GM12874 (cell line): ENCODE data around the gene ZC3H4.

Experiments used
- TF ChIP-seq, protein P1 (sequence below): IDR thresholded peaks from 2 replicates; pipeline ENCODE4 v1.5.1; 2011; ENCODE audit warnings: low read depth, mild to moderate bottlenecking, control low read depth, low read length, moderate library complexity; ENCODE audit not compliant: insufficient read depth

ZC3H4 gene

DNA sequence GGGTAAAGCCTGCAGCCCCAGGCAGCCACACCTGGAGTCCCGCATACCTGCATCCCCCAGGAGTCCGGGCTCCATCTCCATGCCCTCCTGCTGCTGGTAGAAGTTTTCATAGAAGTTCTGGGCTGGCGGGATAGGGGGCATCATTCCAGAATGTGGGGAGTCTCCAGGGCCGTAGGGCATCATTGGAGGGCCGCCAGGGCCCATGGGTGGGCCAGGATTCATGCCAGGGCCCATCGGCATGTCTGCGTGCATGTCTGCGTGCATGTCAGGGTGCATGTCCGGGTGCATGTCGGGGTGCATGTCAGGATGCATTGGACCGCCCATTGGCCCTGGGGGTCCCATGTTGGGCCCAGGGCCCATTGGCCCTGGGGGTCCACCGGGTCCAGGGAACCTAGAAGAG is 41.8 kb downstream of the ZC3H4 start:
- TF ChIP-seq, protein P1, sequence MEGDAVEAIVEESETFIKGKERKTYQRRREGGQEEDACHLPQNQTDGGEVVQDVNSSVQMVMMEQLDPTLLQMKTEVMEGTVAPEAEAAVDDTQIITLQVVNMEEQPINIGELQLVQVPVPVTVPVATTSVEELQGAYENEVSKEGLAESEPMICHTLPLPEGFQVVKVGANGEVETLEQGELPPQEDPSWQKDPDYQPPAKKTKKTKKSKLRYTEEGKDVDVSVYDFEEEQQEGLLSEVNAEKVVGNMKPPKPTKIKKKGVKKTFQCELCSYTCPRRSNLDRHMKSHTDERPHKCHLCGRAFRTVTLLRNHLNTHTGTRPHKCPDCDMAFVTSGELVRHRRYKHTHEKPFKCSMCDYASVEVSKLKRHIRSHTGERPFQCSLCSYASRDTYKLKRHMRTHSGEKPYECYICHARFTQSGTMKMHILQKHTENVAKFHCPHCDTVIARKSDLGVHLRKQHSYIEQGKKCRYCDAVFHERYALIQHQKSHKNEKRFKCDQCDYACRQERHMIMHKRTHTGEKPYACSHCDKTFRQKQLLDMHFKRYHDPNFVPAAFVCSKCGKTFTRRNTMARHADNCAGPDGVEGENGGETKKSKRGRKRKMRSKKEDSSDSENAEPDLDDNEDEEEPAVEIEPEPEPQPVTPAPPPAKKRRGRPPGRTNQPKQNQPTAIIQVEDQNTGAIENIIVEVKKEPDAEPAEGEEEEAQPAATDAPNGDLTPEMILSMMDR, result no peak

DNA sequence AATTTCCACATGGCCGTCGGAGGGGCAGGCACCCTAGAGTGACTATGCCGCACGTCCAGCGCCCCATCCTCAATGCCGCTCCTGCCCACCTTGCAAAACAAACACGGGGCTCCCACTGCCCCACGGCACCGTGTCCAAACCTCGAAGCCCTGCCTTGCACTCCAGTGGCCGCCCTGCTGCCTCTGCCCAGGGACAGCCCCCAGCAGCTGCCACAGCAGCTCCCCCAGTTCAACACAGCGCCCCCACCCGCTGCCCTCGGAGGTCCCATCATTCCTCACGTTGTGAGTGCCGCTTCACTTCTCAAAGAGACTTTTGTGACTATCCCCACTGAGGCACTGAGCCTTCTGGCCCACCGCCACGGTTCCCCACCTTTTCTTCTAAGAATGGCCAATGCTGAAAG is 42.8 kb downstream of the ZC3H4 start:
- TF ChIP-seq, protein P1, result no peak

DNA sequence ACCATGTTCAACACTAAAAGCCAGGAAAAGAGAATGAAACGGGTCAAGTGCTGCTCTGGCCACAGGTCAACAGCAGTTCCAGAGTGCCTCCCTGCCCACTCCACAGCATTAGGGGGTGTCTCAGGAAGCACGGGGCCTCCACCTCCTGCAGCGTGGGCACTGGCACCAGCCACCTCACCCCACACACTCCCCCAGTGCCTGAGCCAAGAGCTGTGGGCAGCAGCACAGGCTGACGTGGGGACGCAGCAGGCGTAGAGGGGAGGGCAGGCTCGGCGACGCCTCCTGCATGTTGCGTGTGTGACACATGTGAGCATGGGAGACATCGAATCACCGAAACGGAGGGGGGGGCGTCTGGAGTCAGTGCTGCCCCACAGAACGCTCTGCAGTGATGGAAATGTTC is 43.8 kb downstream of the ZC3H4 start:
- TF ChIP-seq, protein P1, result no peak

DNA sequence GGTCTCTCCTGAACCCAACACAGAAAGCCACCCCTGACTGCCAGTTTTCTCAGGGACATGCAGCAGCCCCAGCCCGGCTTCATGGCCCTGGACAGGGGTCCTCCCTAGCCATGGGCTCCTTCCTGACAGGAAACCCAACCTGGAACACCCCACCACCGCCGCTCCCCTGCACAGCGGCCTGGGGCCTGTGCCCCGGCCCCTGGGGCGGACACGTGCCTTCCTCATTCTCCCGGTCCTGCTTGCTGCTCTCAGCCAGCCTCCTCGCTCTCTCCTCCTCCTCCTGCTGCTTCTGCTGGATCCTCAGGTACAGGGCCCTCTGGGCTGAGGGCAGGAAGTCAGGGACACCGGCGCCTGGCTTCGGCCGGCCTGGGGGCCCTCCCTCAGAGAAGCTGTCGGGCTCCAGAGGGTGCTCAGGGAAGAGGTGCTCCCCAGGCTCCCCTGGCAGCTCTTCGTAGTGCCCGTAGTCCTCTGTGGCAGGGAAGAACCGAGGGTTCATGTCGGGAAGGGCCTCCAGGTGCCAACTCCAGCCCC is 44.6 kb downstream of the ZC3H4 start:
- TF ChIP-seq, protein P1, result no peak

DNA sequence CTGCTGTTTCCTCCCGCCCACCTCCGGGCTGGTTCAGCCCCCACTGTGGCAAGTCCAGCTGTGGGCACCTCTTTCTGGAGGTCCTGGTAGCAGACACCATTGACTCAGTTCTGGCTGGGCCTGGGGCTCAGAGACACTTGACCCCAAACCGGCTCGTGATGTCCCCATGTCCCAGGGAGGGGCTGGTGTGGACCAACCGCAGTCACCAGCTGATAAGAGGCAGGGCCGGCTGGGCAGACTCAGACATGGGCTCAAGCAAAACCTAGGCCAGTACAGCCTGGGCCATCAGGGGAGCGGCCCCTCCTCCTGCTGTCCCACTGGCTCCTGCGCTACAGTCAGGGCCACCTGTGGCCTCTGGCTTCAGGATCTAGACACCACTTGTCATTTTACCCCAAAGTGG is 45.3 kb downstream of the ZC3H4 start:
- TF ChIP-seq, protein P1, result no peak

DNA sequence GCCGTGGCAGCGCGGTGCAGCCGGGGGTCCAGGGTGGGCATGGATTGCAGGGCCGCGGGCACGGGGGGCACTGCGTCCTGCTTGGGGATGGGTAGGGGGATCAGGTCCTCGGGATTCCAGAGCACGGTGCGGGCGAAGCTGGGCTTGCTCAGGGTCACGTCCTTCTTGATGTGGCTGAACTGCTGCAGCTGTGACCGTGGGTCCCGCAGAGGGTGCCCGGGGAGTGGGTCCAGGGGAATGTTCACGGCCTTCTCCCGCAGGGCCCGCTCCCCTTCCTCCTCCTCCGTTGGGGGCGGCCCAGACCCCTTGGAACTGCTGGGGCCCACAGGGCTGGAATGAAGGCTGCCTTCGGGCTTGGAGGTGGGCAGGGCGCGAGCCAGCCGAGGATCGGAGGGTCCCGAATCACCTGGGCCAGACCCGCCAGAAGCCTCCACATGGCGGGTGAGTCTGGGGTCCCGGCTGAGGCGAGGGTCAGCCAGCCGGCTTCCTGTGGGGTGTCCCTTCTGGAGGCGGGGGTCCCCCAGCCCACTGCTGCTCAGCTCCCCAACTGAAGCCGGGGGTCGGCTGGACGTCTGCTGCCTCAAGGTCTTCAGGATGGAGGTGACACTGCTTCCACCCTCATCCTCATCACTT is 46.2 kb downstream of the ZC3H4 start:
- TF ChIP-seq, protein P1, result no peak

DNA sequence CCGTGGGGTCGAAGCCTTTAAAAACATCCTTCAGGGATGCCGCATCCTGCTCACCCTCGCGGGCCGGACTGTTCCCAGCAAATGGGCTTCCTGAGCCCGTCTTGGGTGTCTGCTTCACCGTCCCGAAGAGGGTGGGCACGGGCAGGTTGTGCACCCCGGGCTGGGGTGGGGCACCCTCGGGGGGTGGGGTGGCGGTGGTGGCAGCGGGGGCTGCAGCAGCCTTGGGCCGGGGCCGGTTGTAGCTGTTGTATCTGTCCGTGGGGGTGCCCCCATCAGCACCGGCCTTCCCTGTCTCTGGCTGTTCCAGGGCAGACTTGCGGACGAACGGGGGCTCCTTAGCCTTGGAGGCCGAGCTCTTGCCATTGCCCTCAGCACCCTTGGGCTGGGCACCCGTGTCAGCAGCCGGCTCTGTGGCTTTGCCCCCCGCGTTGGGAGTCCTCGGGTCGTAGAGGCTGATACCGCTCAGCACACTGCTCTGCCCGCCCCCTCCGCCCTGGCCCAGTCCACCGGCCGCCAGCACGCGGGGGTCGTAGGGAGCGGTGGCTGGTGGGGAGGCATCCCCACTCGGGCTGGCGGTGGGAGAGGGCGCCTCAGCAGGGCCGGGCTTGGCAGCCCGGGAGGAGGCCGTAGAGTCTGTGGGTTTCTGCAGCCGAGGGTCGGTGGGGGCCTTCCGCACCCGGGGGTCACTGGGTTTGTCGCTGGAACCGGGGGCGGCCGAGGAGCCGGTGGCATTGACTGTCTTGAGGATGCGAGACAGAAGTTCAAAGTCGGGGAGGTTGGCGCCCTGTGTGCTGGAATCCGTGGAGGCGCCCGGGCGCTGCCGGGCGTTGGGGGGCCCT is 47.0 kb downstream of the ZC3H4 start:
- TF ChIP-seq, protein P1, result no peak
